ENCODE data around the gene B4GALT3.

Gene B4GALT3

DNA sequence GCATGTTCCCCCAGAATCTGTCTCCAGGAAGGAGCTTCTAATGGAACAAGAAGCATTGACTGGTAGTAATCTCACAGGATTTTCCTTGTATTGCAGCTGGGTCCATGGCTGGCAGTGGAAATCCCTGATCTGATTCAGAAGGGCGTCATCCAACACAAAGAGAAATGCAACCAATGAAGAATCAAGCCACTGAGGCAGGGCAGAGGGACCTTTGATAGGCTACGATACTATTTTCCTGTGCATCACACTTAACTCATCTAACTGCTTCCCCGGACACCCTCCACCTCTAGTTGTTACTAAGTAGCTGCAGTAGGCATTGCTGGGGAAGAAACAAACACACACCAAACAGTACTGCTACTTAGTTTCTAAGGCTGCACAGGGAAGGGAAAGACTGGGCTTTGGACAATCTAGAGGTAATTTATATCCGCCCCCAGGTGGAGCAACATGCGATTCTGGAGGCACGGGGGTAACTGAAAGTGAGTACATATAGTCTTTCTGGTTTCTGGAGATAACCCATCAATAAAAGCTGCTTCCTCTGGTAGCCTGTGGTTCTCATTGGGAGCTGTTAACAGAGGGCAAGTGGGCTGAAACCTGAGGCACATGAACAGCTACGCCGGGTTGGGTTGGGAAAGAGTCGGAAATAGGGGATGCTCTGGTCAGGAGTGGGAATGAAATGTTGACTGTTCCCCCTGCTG lies 18.8 kb downstream of the B4GALT3 start:
- peak overlapping the region; percentile 86 for H3K9ac ChIP-seq (ENCODE audit: low read depth, low read length)
- H3K9me3 ChIP-seq (replicated peaks; ENCODE audit: low read length) = no peaks in the 10 kb centered on the region
- peak overlapping the region; percentile 93 for H3K4me2 ChIP-seq (ENCODE audit: low read length)
- no peaks in the 10 kb centered on the region for H3K27me3 ChIP-seq (ENCODE audit: control insufficient read depth, insufficient read depth, low read length)
- H3K36me3 ChIP-seq (ENCODE audit: insufficient read depth, low read length) = peaks cover 40% of the 10 kb centered on the region
- H3K4me1 ChIP-seq (ENCODE audit: control insufficient read depth, insufficient read depth, low read length) = peaks cover 23% of the 10 kb centered on the region
- peak overlapping the region; percentile 86 for H3K4me3 ChIP-seq (ENCODE audit: low read length)

- Histone ChIP-seq H3K4me3 (ENCODE audit: low read length) (no peak overlapping the region), H3K4me2 (ENCODE audit: low read length) (no peak overlapping the region), H3K27me3 (ENCODE audit: control insufficient read depth, insufficient read depth, low read length) (no peaks in the 10 kb centered on the region), H3K9ac (ENCODE audit: low read depth, low read length) (no peak overlapping the region), H3K9me3 (replicated peaks; ENCODE audit: low read length) (no peaks in the 10 kb centered on the region), H3K36me3 (ENCODE audit: insufficient read depth, low read length) (peaks cover 37% of the 10 kb centered on the region), H3K4me1 (ENCODE audit: control insufficient read depth, insufficient read depth, low read length) (peaks cover 23% of the 10 kb centered on the region)
Measured at GRCh38 chr1:161157867-161158266, 19.4 kb downstream of the B4GALT3 start.

DNA sequence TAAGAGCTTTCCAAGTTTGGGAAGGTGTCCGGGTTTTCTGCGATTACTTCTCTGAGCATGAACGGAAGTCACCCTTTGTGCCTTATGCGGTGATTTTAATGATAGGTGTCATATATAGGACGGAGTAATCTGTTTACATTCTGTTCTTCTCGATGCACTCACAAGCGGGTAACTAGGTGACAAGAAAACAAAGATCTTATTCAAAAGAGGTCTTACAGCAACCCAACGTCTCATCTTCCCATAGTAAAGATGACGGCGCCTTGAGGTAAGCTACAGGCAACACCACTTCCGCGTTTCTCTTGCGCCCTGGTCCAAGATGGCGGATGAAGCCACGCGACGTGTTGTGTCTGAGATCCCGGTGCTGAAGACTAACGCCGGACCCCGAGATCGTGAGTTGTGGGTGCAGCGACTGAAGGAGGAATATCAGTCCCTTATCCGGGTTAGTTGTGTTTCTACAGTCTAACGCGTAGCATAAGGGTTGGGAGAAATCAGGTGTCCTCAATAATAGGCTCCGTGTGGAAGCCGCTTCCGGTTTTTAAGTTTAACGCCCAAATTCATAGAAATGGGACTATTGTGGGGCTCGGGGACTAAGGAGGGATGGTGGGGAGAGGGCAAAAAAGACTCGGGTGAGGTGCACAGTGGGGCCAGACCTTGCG lies 23.5 kb downstream of the B4GALT3 start, which contains the start of gene UFC1:
Gene UFC1, plus strand, starts transcription at position 297 of the 656 bp plus-strand sequence. Its CDS starts 20 bp downstream, at position 317.
- no peaks in the 10 kb centered on the region for H3K27me3 ChIP-seq (ENCODE audit: control insufficient read depth, insufficient read depth, low read length)
- peak within 1 kb of the TSS; percentile 91 for H3K4me3 ChIP-seq (ENCODE audit: low read length)
- H3K4me1 ChIP-seq (ENCODE audit: control insufficient read depth, insufficient read depth, low read length) = peaks cover 12% of the 10 kb centered on the region
- peaks cover 20% of the 10 kb centered on the region for H3K36me3 ChIP-seq (ENCODE audit: insufficient read depth, low read length)
- H3K9me3 ChIP-seq (replicated peaks; ENCODE audit: low read length) = no peaks in the 10 kb centered on the region
- peak within 1 kb of the TSS; percentile 80 for H3K4me2 ChIP-seq (ENCODE audit: low read length)
- peak within 1 kb of the TSS; percentile 97 for H3K9ac ChIP-seq (ENCODE audit: low read depth, low read length)

- Histone ChIP-seq H3K27me3 (ENCODE audit: control insufficient read depth, insufficient read depth, low read length) (no peaks in the 10 kb centered on the region), H3K4me2 (ENCODE audit: low read length) (peak overlapping the region; percentile 80), H3K36me3 (ENCODE audit: insufficient read depth, low read length) (peaks cover 14% of the 10 kb centered on the region), H3K9ac (ENCODE audit: low read depth, low read length) (peak overlapping the region; percentile 97), H3K9me3 (replicated peaks; ENCODE audit: low read length) (no peaks in the 10 kb centered on the region), H3K4me3 (ENCODE audit: low read length) (peak overlapping the region; percentile 91), H3K4me1 (ENCODE audit: control insufficient read depth, insufficient read depth, low read length) (peaks cover 7% of the 10 kb centered on the region)
Measured at GRCh38 chr1:161153176-161153575, 24.1 kb downstream of the B4GALT3 start.

DNA sequence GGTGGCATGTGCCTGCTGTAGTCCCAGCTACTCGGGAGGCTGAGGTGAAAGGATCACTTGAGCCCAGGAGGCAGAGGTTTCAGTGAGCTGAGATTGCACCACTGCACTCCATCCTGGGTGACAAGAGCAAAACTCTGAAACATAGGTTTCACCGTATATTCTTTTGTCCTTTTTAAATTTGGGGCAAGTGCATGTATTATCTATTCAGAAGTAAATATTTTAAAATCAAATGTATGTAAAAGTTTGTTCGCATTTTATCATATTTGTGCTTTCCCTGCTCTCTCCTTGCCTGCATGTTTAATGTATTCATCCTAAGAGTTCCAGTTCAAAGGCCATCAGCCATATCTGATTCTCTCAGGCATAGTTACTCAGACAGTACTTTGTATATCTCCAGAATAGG lies 31.5 kb downstream of the B4GALT3 start:
- Histone ChIP-seq H3K9ac (ENCODE audit: low read depth, low read length) (no peak overlapping the region), H3K27me3 (ENCODE audit: control insufficient read depth, insufficient read depth, low read length) (no peaks in the 10 kb centered on the region), H3K4me2 (ENCODE audit: low read length) (no peak overlapping the region), H3K4me1 (ENCODE audit: control insufficient read depth, insufficient read depth, low read length) (no peaks in the 10 kb centered on the region), H3K36me3 (ENCODE audit: insufficient read depth, low read length) (no peaks in the 10 kb centered on the region), H3K9me3 (replicated peaks; ENCODE audit: low read length) (no peaks in the 10 kb centered on the region), H3K4me3 (ENCODE audit: low read length) (no peak overlapping the region)

- H3K9ac ChIP-seq (ENCODE audit: low read depth, low read length) = no peak overlapping the region
- H3K4me2 ChIP-seq (ENCODE audit: low read length) = no peak overlapping the region
- no peaks in the 10 kb centered on the region for H3K36me3 ChIP-seq (ENCODE audit: insufficient read depth, low read length)
- no peaks in the 10 kb centered on the region for H3K27me3 ChIP-seq (ENCODE audit: control insufficient read depth, insufficient read depth, low read length)
- H3K4me3 ChIP-seq (ENCODE audit: low read length) = no peak overlapping the region
- H3K4me1 ChIP-seq (ENCODE audit: control insufficient read depth, insufficient read depth, low read length) = no peaks in the 10 kb centered on the region
- H3K9me3 ChIP-seq (replicated peaks; ENCODE audit: low read length) = no peaks in the 10 kb centered on the region
Measured at GRCh38 chr1:161140755-161141400, 36.4 kb downstream of the B4GALT3 start.

DNA sequence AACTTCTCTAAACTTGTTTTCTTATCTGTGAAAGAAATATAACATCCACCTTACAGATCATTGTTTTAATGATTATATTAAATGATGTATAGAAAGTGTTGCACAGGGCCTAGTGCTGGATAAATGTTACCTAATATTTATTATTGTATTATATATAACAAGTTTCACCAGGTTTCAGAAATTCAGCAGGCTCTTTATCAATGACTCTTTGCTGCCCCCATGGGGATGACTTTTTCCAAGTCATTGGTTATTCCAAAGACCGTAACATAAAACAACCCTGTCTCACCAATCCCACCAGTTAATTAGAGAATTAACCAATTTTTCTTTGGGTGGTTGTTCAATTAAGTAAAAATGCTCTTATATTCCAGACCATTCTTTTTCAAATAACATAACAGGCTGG lies 37.5 kb downstream of the B4GALT3 start:
- H3K9ac ChIP-seq (ENCODE audit: low read depth, low read length) = no peak overlapping the region
- H3K27me3 ChIP-seq (ENCODE audit: control insufficient read depth, insufficient read depth, low read length) = no peaks in the 10 kb centered on the region
- no peak overlapping the region for H3K4me2 ChIP-seq (ENCODE audit: low read length)
- H3K9me3 ChIP-seq (replicated peaks; ENCODE audit: low read length) = no peaks in the 10 kb centered on the region
- no peaks in the 10 kb centered on the region for H3K36me3 ChIP-seq (ENCODE audit: insufficient read depth, low read length)
- H3K4me1 ChIP-seq (ENCODE audit: control insufficient read depth, insufficient read depth, low read length) = no peaks in the 10 kb centered on the region
- H3K4me3 ChIP-seq (ENCODE audit: low read length) = no peak overlapping the region

DNA sequence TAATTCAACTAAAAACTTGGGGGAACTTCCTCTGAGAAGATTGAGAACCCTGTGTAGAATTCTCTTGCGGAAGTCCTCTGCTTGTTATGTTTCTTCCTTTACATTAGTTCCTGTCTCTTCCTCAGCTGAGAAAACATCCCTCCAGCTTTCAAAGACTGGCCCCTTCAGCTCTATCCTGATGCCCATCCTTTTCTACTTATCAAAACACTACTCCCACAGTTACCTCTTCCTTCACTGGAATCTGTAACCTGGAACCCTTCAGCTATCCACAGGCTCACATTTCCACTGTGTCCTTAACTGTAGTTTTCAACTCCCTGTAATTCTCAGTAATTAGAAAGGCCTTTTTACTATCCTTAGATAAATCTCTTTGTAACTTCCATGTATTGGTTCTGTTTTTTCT lies 38.9 kb downstream of the B4GALT3 start:
- no peak overlapping the region for H3K4me2 ChIP-seq (ENCODE audit: low read length)
- H3K9me3 ChIP-seq (replicated peaks; ENCODE audit: low read length) = no peaks in the 10 kb centered on the region
- no peaks in the 10 kb centered on the region for H3K36me3 ChIP-seq (ENCODE audit: insufficient read depth, low read length)
- no peak overlapping the region for H3K4me3 ChIP-seq (ENCODE audit: low read length)
- no peaks in the 10 kb centered on the region for H3K4me1 ChIP-seq (ENCODE audit: control insufficient read depth, insufficient read depth, low read length)
- no peak overlapping the region for H3K9ac ChIP-seq (ENCODE audit: low read depth, low read length)
- H3K27me3 ChIP-seq (ENCODE audit: control insufficient read depth, insufficient read depth, low read length) = no peaks in the 10 kb centered on the region

GRCh38 chr1:161137881-161138280 lies 39.4 kb downstream of the B4GALT3 start:
- H3K36me3 ChIP-seq (ENCODE audit: insufficient read depth, low read length) = no peaks in the 10 kb centered on the region
- no peaks in the 10 kb centered on the region for H3K4me1 ChIP-seq (ENCODE audit: control insufficient read depth, insufficient read depth, low read length)
- H3K4me2 ChIP-seq (ENCODE audit: low read length) = no peak overlapping the region

DNA sequence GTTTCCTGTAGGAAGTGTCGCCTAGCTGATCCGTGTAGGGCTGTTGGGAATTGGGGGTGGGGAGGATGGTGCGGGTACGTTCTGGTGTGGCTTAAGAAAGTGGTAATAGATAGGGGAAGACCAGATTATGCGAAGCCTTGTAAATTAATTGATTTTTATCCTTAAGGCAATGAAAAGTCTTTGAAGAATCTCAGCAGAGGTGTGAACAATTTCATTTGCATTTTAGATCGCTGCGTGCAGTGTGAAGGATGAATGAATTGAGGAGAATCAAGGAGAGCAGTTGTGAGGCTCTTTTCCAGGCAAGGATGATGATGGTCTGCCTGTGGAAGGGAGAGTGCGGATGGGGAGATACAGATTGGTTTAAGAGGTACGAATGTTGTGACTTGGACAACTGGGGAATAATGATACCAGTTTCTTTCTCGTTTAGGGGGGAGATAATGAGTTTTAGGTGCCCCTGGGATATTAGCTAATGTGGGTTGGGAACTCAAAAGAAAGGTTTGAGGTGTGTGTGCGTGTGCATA lies 44.0 kb downstream of the B4GALT3 start:
- Histone ChIP-seq H3K27me3 (ENCODE audit: control insufficient read depth, insufficient read depth, low read length) (no peaks in the 10 kb centered on the region), H3K36me3 (ENCODE audit: insufficient read depth, low read length) (peaks cover 12% of the 10 kb centered on the region), H3K4me1 (ENCODE audit: control insufficient read depth, insufficient read depth, low read length) (peaks cover 13% of the 10 kb centered on the region), H3K9me3 (replicated peaks; ENCODE audit: low read length) (no peaks in the 10 kb centered on the region), H3K9ac (ENCODE audit: low read depth, low read length) (peak overlapping the region; percentile 88), H3K4me3 (ENCODE audit: low read length) (peak overlapping the region; percentile 85), H3K4me2 (ENCODE audit: low read length) (peak overlapping the region; percentile 98)

More at GRCh38 chr1:161137881-161138280, 39.4 kb downstream of the B4GALT3 start:
- H3K9ac ChIP-seq (ENCODE audit: low read depth, low read length) = no peak overlapping the region
- H3K9me3 ChIP-seq (replicated peaks; ENCODE audit: low read length) = no peaks in the 10 kb centered on the region
- H3K4me3 ChIP-seq (ENCODE audit: low read length) = no peak overlapping the region
- H3K27me3 ChIP-seq (ENCODE audit: control insufficient read depth, insufficient read depth, low read length) = no peaks in the 10 kb centered on the region

DNA sequence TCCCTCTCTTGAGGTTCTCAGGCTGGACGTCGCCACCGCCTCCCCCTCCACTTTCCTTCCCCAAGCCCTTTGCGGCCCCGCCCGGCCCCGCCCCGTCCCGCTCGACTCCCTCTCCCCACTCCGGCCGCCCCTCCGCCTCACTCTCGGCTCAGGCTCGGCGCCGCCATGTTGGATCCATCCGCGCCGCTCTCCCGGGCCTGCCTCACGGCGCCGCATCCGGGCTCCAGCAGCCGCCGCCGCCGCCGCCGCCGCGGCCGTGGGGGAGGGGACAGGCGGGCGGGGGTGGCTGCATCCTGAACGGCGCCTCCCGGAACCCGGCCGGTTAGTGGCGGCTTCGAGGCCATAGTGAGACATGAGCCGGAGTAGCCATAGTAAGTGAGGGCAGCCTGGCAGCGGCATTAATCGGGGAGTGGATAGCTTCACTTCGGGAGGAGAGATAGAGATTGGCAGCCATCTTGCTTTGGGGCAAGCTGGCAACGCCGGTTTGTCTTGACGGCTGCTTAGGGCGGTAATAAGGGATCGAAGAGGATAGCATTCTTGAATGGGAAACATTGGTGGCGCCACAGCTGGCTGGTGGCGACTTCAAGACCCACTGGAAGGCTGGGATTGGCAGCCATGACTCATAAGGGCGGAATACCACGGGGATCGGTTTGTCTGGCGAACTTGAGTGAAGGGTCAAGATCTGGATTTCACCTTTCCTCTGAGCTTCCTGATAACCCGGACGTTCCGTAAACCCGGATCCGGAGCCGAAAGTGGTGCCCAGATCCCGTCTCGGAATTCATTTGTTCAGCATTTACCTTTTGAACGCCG lies 44.7 kb downstream of the B4GALT3 start, which contains the start of gene DEDD:
Gene DEDD, minus strand, starts transcription at position 258 of the 810 bp plus-strand sequence. CDS start 8,205 bp downstream, outside the sequence.
- H3K4me3 ChIP-seq (ENCODE audit: low read length) = peak within 1 kb of the TSS; percentile 85
- no peaks in the 10 kb centered on the region for H3K9me3 ChIP-seq (replicated peaks; ENCODE audit: low read length)
- H3K36me3 ChIP-seq (ENCODE audit: insufficient read depth, low read length) = peaks cover 18% of the 10 kb centered on the region
- H3K9ac ChIP-seq (ENCODE audit: low read depth, low read length) = peak within 1 kb of the TSS; percentile 88
- H3K4me1 ChIP-seq (ENCODE audit: control insufficient read depth, insufficient read depth, low read length) = peaks cover 13% of the 10 kb centered on the region
- H3K27me3 ChIP-seq (ENCODE audit: control insufficient read depth, insufficient read depth, low read length) = no peaks in the 10 kb centered on the region
- H3K4me2 ChIP-seq (ENCODE audit: low read length) = peak within 1 kb of the TSS; percentile 98
